IMR-90 (cell line): ENCODE results near the gene NCAM1. TPM values are rescaled to one million over a fixed set of nuclear protein-coding genes. Genes with fewer than 3 reads are reported as not detected.

Experiments used
- ATAC-seq: fragments of 200-7000 bp; cut with Tn5 transposase; 2 replicates; pipeline ENCODE4 v1.9.1; 2020; ENCODE audit warnings: low read depth, mild to moderate bottlenecking, moderate library complexity
- BruUV-seq: library from RNA; stranded (reverse); fragments of 400-500 nt; replicated peaks from 2 replicates; lab custom pipeline; 2021; lab: Mats Ljungman, UMichigan
- CTCF ChIA-PET: fragments of 300-600 bp; formaldehyde crosslinking; extraction: SDS; loops from one replicate; lab custom pipeline; 2021; ENCODE audit warnings: antibody characterized with exemption; lab: Yijun Ruan, JAX
- POLR2A ChIA-PET: fragments of 300-600 bp; sonication (Branson Sonifier 250); formaldehyde crosslinking; loops from one replicate; lab custom pipeline; 2022; ENCODE audit warnings: antibody characterized with exemption; ENCODE audit not compliant: unreplicated experiment; lab: Charles Lee
- DNase-seq: peaks from one replicate; pipeline ENCODE4 v3.0.0; 2013
- H2AFZ ChIP-seq: replicated peaks from 2 replicates; pipeline ENCODE3; 2013; ENCODE audit warnings: low read length, mild to moderate bottlenecking; ENCODE audit not compliant: poor library complexity
- H2AK5ac ChIP-seq: 2 replicates; pipeline ENCODE4 v1.6.1; 2013; ENCODE audit warnings: low read depth, low read length, inconsistent platforms
- H2AK9ac ChIP-seq: replicated peaks from 2 replicates; pipeline ENCODE3; 2013; ENCODE audit warnings: mild to moderate bottlenecking, low read depth, low read length, moderate library complexity; ENCODE audit not compliant: poor library complexity
- H2BK120ac ChIP-seq: 2 replicates; pipeline ENCODE4 v1.6.1; 2013; ENCODE audit warnings: low read depth, low read length, inconsistent platforms
- H2BK15ac ChIP-seq: 3 replicates; pipeline ENCODE4 v1.6.1; 2013; ENCODE audit warnings: low read depth, low read length, inconsistent platforms
- H2BK20ac ChIP-seq: 2 replicates; pipeline ENCODE4 v1.6.1; 2013; ENCODE audit warnings: low read depth, mild to moderate bottlenecking, inconsistent platforms, low read length, moderate library complexity
- H2BK5ac ChIP-seq: 2 replicates; pipeline ENCODE4 v1.6.1; 2013; ENCODE audit warnings: mild to moderate bottlenecking, low read depth, low read length, inconsistent platforms; ENCODE audit not compliant: poor library complexity, severe bottlenecking
- H3K14ac ChIP-seq: replicated peaks from 2 replicates; pipeline ENCODE4 v1.6.1; 2013; ENCODE audit warnings: low read depth, low read length, inconsistent platforms
- H3K18ac ChIP-seq: 2 replicates; pipeline ENCODE4 v1.6.1; 2013; ENCODE audit warnings: low read depth, low read length, control low read depth
- H3K23ac ChIP-seq: 2 replicates; pipeline ENCODE4 v1.6.1; 2013; ENCODE audit warnings: low read depth, low read length, inconsistent platforms
- H3K27ac ChIP-seq: 2 replicates; pipeline ENCODE4 v1.5.1; 2013; ENCODE audit warnings: mild to moderate bottlenecking, control low read depth, low read length; ENCODE audit not compliant: insufficient read depth
- H3K27me3 ChIP-seq: 2 replicates; pipeline ENCODE4 v1.6.1; 2013; ENCODE audit warnings: low read length; ENCODE audit not compliant: control insufficient read depth, insufficient read depth
- H3K36me3 ChIP-seq: 2 replicates; pipeline ENCODE4 v1.6.1; 2013; ENCODE audit warnings: low read length, mixed read lengths; ENCODE audit not compliant: control insufficient read depth, insufficient read depth
- H3K4ac ChIP-seq: 2 replicates; pipeline ENCODE4 v1.6.1; 2013; ENCODE audit warnings: low read depth, low read length, inconsistent platforms
- H3K4me1 ChIP-seq: 2 replicates; pipeline ENCODE4 v1.6.1; 2013; ENCODE audit warnings: low read length, mixed read lengths; ENCODE audit not compliant: control insufficient read depth, insufficient read depth
- H3K4me2 ChIP-seq: 2 replicates; pipeline ENCODE4 v1.6.1; 2013; ENCODE audit warnings: low read depth, mild to moderate bottlenecking, control low read depth, low read length, moderate library complexity
- H3K4me3 ChIP-seq: 2 replicates; pipeline ENCODE4 v1.5.1; 2013; ENCODE audit warnings: low read depth, mild to moderate bottlenecking, control low read depth, low read length, moderate library complexity; ENCODE audit not compliant: insufficient read depth
- H3K56ac ChIP-seq: 2 replicates; pipeline ENCODE4 v1.6.1; 2013; ENCODE audit warnings: low read length, inconsistent platforms; ENCODE audit not compliant: insufficient read depth; ENCODE audit errors: extremely low read depth
- H3K79me1 ChIP-seq, 2 experiments: 2 replicates each; pipeline ENCODE4 v1.6.1; 2013; ENCODE audit warnings: low read length in 2 of 2, inconsistent platforms in 1 of 2, low read depth in 1 of 2
- H3K9ac ChIP-seq: 2 replicates; pipeline ENCODE4 v1.6.1; 2013; ENCODE audit warnings: low read depth, low read length, control low read depth
- H3K9me1 ChIP-seq: 2 replicates; pipeline ENCODE4 v1.6.1; 2013; ENCODE audit warnings: low read length, inconsistent platforms; ENCODE audit not compliant: insufficient read depth
- H3K9me3 ChIP-seq: 2 replicates; pipeline ENCODE4 v1.6.1; 2013; ENCODE audit warnings: low read length; ENCODE audit not compliant: control insufficient read depth, insufficient read depth
- H4K20me1 ChIP-seq: 2 replicates; pipeline ENCODE4 v1.6.1; 2013; ENCODE audit warnings: low read length, inconsistent platforms; ENCODE audit not compliant: insufficient read depth
- H4K5ac ChIP-seq: 2 replicates; pipeline ENCODE4 v1.6.1; 2013; ENCODE audit warnings: mild to moderate bottlenecking, low read depth, low read length, control low read depth
- H4K8ac ChIP-seq, 2 experiments: 2 replicates each; pipeline ENCODE4 v1.6.1; 2013; ENCODE audit warnings: low read depth in 2 of 2, low read length in 2 of 2, control low read depth in 1 of 2, inconsistent platforms in 1 of 2
- H4K91ac ChIP-seq: 2 replicates; pipeline ENCODE4 v1.6.1; 2013; ENCODE audit warnings: low read depth, low read length, inconsistent platforms; ENCODE audit not compliant: insufficient read depth
- BHLHE40 ChIP-seq: fragments of 150-350 bp; IDR thresholded peaks from 2 replicates; pipeline ENCODE4 v1.6.1; 2016; ENCODE audit warnings: mild to moderate bottlenecking, low read depth, low read length
- CTCF ChIP-seq: conservative IDR thresholded peaks from 2 replicates; pipeline ENCODE4 v1.5.1; 2012; ENCODE audit warnings: mild to moderate bottlenecking, low read depth, low read length, improper control_type of control experiment
- ELK1 ChIP-seq: fragments of 150-350 bp; IDR thresholded peaks from 2 replicates; pipeline ENCODE4 v1.6.1; 2016; ENCODE audit warnings: low read depth, mild to moderate bottlenecking, low read length, moderate library complexity, borderline replicate concordance
- FOS ChIP-seq: fragments of 150-350 bp; IDR thresholded peaks from 2 replicates; pipeline ENCODE4 v1.6.1; 2016; ENCODE audit warnings: low read depth, low read length
- MAFK ChIP-seq: IDR thresholded peaks from 2 replicates; pipeline ENCODE4 v1.6.1; 2012; ENCODE audit warnings: low read depth, low read length, improper control_type of control experiment
- MAZ ChIP-seq: IDR thresholded peaks from 2 replicates; pipeline ENCODE4 v1.6.1; 2012; ENCODE audit warnings: low read depth, mild to moderate bottlenecking, low read length, improper control_type of control experiment, moderate library complexity, borderline replicate concordance
- MXI1 ChIP-seq: IDR thresholded peaks from 2 replicates; pipeline ENCODE4 v1.6.1; 2012; ENCODE audit warnings: low read depth, mild to moderate bottlenecking, low read length, moderate library complexity, borderline replicate concordance
- RFX5 ChIP-seq: IDR thresholded peaks from 2 replicates; pipeline ENCODE4 v1.8.0; 2012; ENCODE audit warnings: low read depth, mild to moderate bottlenecking, low read length, moderate library complexity
- SMC3 ChIP-seq: fragments of 150-350 bp; IDR thresholded peaks from 2 replicates; pipeline ENCODE4 v1.6.1; 2016; ENCODE audit warnings: low read depth, mild to moderate bottlenecking, antibody characterized with exemption, low read length, moderate library complexity
- WGBS, 2 experiments: methylation state at CpG; one replicate each; pipeline versions ENCODE4 v1.1.5 to v1.1.7; 2013; ENCODE audit warnings: missing lambda C conversion rate in 2 of 2; ENCODE audit not compliant: insufficient read length in 1 of 2; ENCODE audit errors: extremely low coverage in 2 of 2; 5-methylcytosine and 5-hydroxymethylcytosine counted together
- dilution Hi-C: fragments of 300-500 bp; cut with HindIII; formaldehyde crosslinking; loops from one replicate; pipeline ENCODE4 v1.14.3; 2018; ENCODE audit warnings: low sequenced_read_pairs; ENCODE audit not compliant: unreplicated experiment
- in situ Hi-C: fragments of 300-500 bp; cut with MboI; formaldehyde crosslinking; loops from 3 replicates; pipeline ENCODE4 v1.14.3; 2019; ENCODE audit warnings: low sequenced_read_pairs, inconsistent platforms, mixed read lengths
- intact Hi-C: fragments of 100-400 bp; cut with micrococcal nuclease; formaldehyde crosslinking; loops from 2 replicates; pipeline ENCODE4 v1.10.0; 2022
- polyA plus RNA-seq, 3 experiments: library from polyadenylated mRNA; depleted of rRNA; stranded (reverse); fragments of >200 nt; gene quantifications; 2 replicates each; pipeline ENCODE4 v1.2.3, GENCODE V29; 2012; ENCODE audit warnings: low replicate concordance in 1 of 3
- total RNA-seq: library from RNA; depleted of rRNA; stranded (reverse); fragments of >200 nt; gene quantifications from 2 replicates; pipeline ENCODE4 v1.2.3, GENCODE V29; 2012

Gene NCAM1
- total and polyA plus RNA-seq, 2 of the 4 experiments (the other 2 are of a cell fraction) = 0.09 to 0.18 TPM

GRCh38 chr11:113077379-113077778 lies 116.2 kb downstream of the NCAM1 start:
- ChIA-PET CTCF (no interaction called here), POLR2A (no interaction called here)
- Histone ChIP-seq H3K9me3 (peaks cover 6% of the 10 kb centered on the region; the same call in 1 of the 2 replicates), H2BK15ac (no peak overlapping the region), H3K36me3 (no peaks in the 10 kb centered on the region), H3K27me3 (no peaks in the 10 kb centered on the region), H4K91ac (no peak overlapping the region), H2BK20ac (no peak overlapping the region), H3K27ac (no peak overlapping the region), H4K5ac (no peak overlapping the region), H2BK120ac (no peak overlapping the region), H3K4me3 (no peak overlapping the region), H3K4me1 (no peaks in the 10 kb centered on the region), H2AFZ (no peak overlapping the region), H3K14ac (no peak overlapping the region), H3K4me2 (no peak overlapping the region), H2AK9ac (no peak overlapping the region), H4K20me1 (no peaks in the 10 kb centered on the region), H3K18ac (no peak overlapping the region), H4K8ac (no peak overlapping the region), H3K9me1 (no peaks in the 10 kb centered on the region), H3K4ac (no peak overlapping the region), H3K56ac (no peak overlapping the region), H3K23ac (no peak overlapping the region), H3K9ac (no peak overlapping the region), H3K79me1 (no peaks in the 10 kb centered on the region), H2BK5ac (no peak overlapping the region), H2AK5ac (no peak overlapping the region)
- dilution Hi-C loops (no loop called here), intact Hi-C loops (no loop called here), in situ Hi-C loops (no loop called here)
- no peak for TF ChIP-seq SMC3
- TF ChIP-seq BHLHE40 = no peak
- TF ChIP-seq CTCF = no peak
- no peak for TF ChIP-seq MAFK
- no peak for TF ChIP-seq MAZ
- no peak for TF ChIP-seq RFX5
- TF ChIP-seq ELK1 = no peak
- no peak for TF ChIP-seq MXI1
- TF ChIP-seq FOS = no peak
- ATAC-seq (no peak), DNase-seq (no peak)
- no TSS peak for BruUV-seq
- WGBS, 2 experiments = no CpG with 5 or more reads among the region's 6 CpGs
